ENCODE data around the gene KNOP1. TPM values are rescaled to one million over a fixed set of nuclear protein-coding genes. Genes with fewer than 3 reads are reported as not detected.

Gene KNOP1
- 27.2 TPM for total RNA-seq

GRCh38 chr16:19717741-19718623 lies at the start of gene KNOP1, which contains the start of gene IQCK:
Gene KNOP1, minus strand, starts transcription at chr16:19718227. Its CDS starts 3,192 bp downstream, at chr16:19715035.
Gene IQCK, plus strand, starts transcription at chr16:19718271. Its CDS starts 36 bp downstream, at chr16:19718307.

Other genes starting within 250 kb of the KNOP1 start
- 37.6 TPM for gene GDE1, start 196.1 kb downstream of the KNOP1 start, total RNA-seq
- gene CCP110, start 194.3 kb downstream of the KNOP1 start, total RNA-seq, result 100 TPM
- 54.5 TPM for gene VPS35L, start 162.5 kb downstream of the KNOP1 start, total RNA-seq
- 20.0 TPM for gene IQCK, start within 50 bp of the KNOP1 start, total RNA-seq
- gene GPRC5B, start 166.6 kb upstream of the KNOP1 start, total RNA-seq, result 30.7 TPM

All from parietal lobe (tissue), 1 donor.